HepG2 (cell line): ENCODE data around the gene SGSM1. TPM values are rescaled to one million over a fixed set of nuclear protein-coding genes. Genes with fewer than 3 reads are reported as not detected.

ENCODE experiments used
- ATAC-seq: fragments of 200-7000 bp; cut with Tn5 transposase; 3 replicates; pipeline ENCODE4 v1.9.1; 2020; ENCODE audit warnings: mild to moderate bottlenecking, moderate library complexity
- BruUV-seq: library from RNA; stranded (reverse); fragments of 400-500 nt; replicated peaks from 2 replicates; lab custom pipeline; 2021; lab: Mats Ljungman, UMichigan
- CTCF ChIA-PET: fragments of 300-600 bp; formaldehyde crosslinking; extraction: SDS; loops from one replicate; lab custom pipeline; 2021; ENCODE audit warnings: low total read pairs, inconsistent platforms, low intra/inter-chr PET ratio; lab: Yijun Ruan, JAX
- POLR2A ChIA-PET: fragments of 350-600 bp; sonication (Branson Sonifier 250); formaldehyde crosslinking; loops from one replicate; lab custom pipeline; 2020; ENCODE audit warnings: antibody characterized with exemption, inconsistent platforms; lab: Yijun Ruan, JAX
- DNase-seq: peaks from one replicate; pipeline ENCODE4 v3.0.0-alpha.2; 2015; ENCODE audit warnings: low spot score
- FAIRE-seq: peaks from 3 replicates; lab custom pipeline; 2011; peaks lifted over from hg19 to GRCh38; lab: Jason Lieb, UNC
- H2AFZ ChIP-seq: one replicate; pipeline ENCODE4 v1.6.1; 2011; ENCODE audit warnings: low read length, inconsistent platforms
- H3K27ac ChIP-seq: fragments of 300-600 bp; 3 replicates; pipeline ENCODE4 v1.8.0; 2011; ENCODE audit warnings: mixed run types, mild to moderate bottlenecking, mixed read lengths, low read length, inconsistent platforms; ENCODE audit not compliant: insufficient read depth; ENCODE audit errors: extremely low read length
- H3K27me3 ChIP-seq, 2 experiments: fragments of 200-600 bp in 1 of 2; 2 replicates in 1 of 2; 3 replicates in 1 of 2; pipeline versions ENCODE4 v1.6.0 to v1.8.0; 2011; ENCODE audit warnings: low read length in 2 of 2, mild to moderate bottlenecking in 2 of 2, moderate library complexity in 2 of 2, inconsistent platforms in 1 of 2; ENCODE audit not compliant: insufficient read depth in 2 of 2, control insufficient read depth in 1 of 2
- H3K36me3 ChIP-seq, 2 experiments: fragments of 200-600 bp in 1 of 2; replicated peaks in 1 of 2; 2 replicates in 1 of 2; 3 replicates in 1 of 2; pipeline versions ENCODE4 v1.5.1 to v1.8.0; 2011; ENCODE audit warnings: low read length in 2 of 2, inconsistent platforms in 1 of 2; ENCODE audit not compliant: insufficient read depth in 2 of 2, control insufficient read depth in 1 of 2
- H3K4me1 ChIP-seq: 2 replicates; pipeline ENCODE4 v1.5.1; 2012; ENCODE audit warnings: low read length, inconsistent platforms; ENCODE audit not compliant: insufficient read depth
- H3K4me2 ChIP-seq: 2 replicates; pipeline ENCODE4 v1.6.0; 2011; ENCODE audit warnings: low read depth, low read length, inconsistent platforms
- H3K4me3 ChIP-seq, 3 experiments: fragments of 200-600 bp in 1 of 3; sonication (generic), shearing (Covaris generic) in 1 of 3; replicated peaks in 1 of 3; 2 replicates each; pipeline ENCODE4 v1.5.1; 2011 to 2016; ENCODE audit warnings: low read length in 3 of 3, inconsistent platforms in 2 of 3, low read depth in 2 of 3, mild to moderate bottlenecking in 2 of 3, control low read depth in 1 of 3, mixed read lengths in 1 of 3; ENCODE audit not compliant: insufficient read depth in 1 of 3
- H3K79me2 ChIP-seq: one replicate; pipeline ENCODE4 v1.6.1; 2011; ENCODE audit warnings: low read length, inconsistent platforms; ENCODE audit not compliant: insufficient read depth
- H3K9ac ChIP-seq: 2 replicates; pipeline ENCODE4 v1.6.0; 2011; ENCODE audit warnings: mild to moderate bottlenecking, low read depth, low read length, inconsistent platforms; ENCODE audit not compliant: insufficient read depth
- H3K9me3 ChIP-seq: 2 replicates; pipeline ENCODE4 v1.5.1; 2012; ENCODE audit warnings: mild to moderate bottlenecking, low read length
- H4K20me1 ChIP-seq: 2 replicates; pipeline ENCODE4 v1.6.0; 2011; ENCODE audit warnings: inconsistent platforms, mild to moderate bottlenecking, low read length, moderate library complexity; ENCODE audit not compliant: insufficient read depth
- RBFOX2 ChIP-seq: fragments of 200-400 bp; formaldehyde crosslinking; IDR thresholded peaks from 2 replicates; pipeline ENCODE4 v1.6.1; 2017; ENCODE audit warnings: low read depth, mild to moderate bottlenecking, low read length
- REST ChIP-seq, 2 experiments: IDR thresholded peaks; 2 replicates each; pipeline ENCODE4 v1.6.1; 2011 to 2012; ENCODE audit warnings: low read length in 2 of 2, borderline replicate concordance in 1 of 2, low read depth in 1 of 2, mild to moderate bottlenecking in 1 of 2, moderate library complexity in 1 of 2
- ZMYM3 ChIP-seq: sonication (generic); formaldehyde crosslinking; IDR thresholded peaks from 2 replicates; pipeline ENCODE4 v1.5.1; 2020; ENCODE audit warnings: mild to moderate bottlenecking, missing genetic modification reagents
- WGBS: methylation state at CpG from one replicate; pipeline ENCODE4 v1.1.6; 2017; ENCODE audit warnings: low lambda C conversion rate; 5-methylcytosine and 5-hydroxymethylcytosine counted together
- in situ Hi-C: cut with HindIII; loops from 2 replicates; pipeline ENCODE4 v1.10.0; 2017; ENCODE audit warnings: low pct_unique_long_range_greater_than_20kb; ENCODE audit not compliant: extremely low pct_ligation_motif_present
- intact Hi-C: fragments of 100-400 bp; cut with micrococcal nuclease; formaldehyde crosslinking; loops from one replicate; pipeline ENCODE4 v1.10.0; 2022; ENCODE audit not compliant: unreplicated experiment
- polyA plus RNA-seq, 8 experiments: library from polyadenylated mRNA; depleted of rRNA in 3 of 8; stranded (reverse) in 7 of 8; unstranded in 1 of 8; fragments of >200 nt; fragmentation: Illumina TruSeq in 4 of 8; extraction: Trizol in 4 of 8; gene quantifications; 2 replicates each; pipeline versions ENCODE4 v1.2.1 to v1.2.3, GENCODE V29; 2011 to 2016; ENCODE audit warnings: low read depth in 4 of 8, missing spikeins in 1 of 8, mixed read lengths in 1 of 8; ENCODE audit not compliant: insufficient read depth in 1 of 8
- total RNA-seq, 5 experiments: library from RNA; depleted of rRNA; stranded (reverse); fragments of >200 nt; fragmentation: Illumina TruSeq; extraction: Trizol; gene quantifications; 2 replicates each; pipeline ENCODE4 v1.2.3, GENCODE V29; 2016; ENCODE audit warnings: low read depth in 1 of 5
- TF ChIP-seq, protein P1 (sequence below): sonication (generic); formaldehyde crosslinking; IDR thresholded peaks from 2 replicates; pipeline ENCODE4 v1.8.0; 2022; ENCODE audit warnings: mild to moderate bottlenecking, missing genetic modification reagents, moderate library complexity

The SGSM1 gene
- total and polyA plus RNA-seq, 2 of the 13 experiments (the other 11 are each of a cell fraction or from before 2014, with no cell fraction given): 0.07 TPM; not detected in 1

- TF ChIP-seq REST (IDR thresholded peaks at IDR 0.05; ENCODE audit: borderline replicate concordance in 1 of 2, low read depth in 1 of 2, low read length in 2 of 2) (no peak), ZMYM3 (0 out of 2 replicates have a peak, but pooled peaks have one; percentile 22)
- TF ChIP-seq, protein P1, sequence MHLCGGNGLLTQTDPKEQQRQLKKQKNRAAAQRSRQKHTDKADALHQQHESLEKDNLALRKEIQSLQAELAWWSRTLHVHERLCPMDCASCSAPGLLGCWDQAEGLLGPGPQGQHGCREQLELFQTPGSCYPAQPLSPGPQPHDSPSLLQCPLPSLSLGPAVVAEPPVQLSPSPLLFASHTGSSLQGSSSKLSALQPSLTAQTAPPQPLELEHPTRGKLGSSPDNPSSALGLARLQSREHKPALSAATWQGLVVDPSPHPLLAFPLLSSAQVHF (CRISPR knock-in tag): no peak
- TF ChIP-seq, all 625 proteins: peak for 5
These were observed 132.8 kb downstream of the SGSM1 start (continued) for GRCh38 chr22:24938741-24939341.

- Histone ChIP-seq H3K36me3 (no peaks in the 10 kb centered on the region), H3K9ac (no peak overlapping the region), H3K4me1 (peaks cover 31% of the 10 kb centered on the region), H3K27me3 (no peaks in the 10 kb centered on the region), H2AFZ (no peak overlapping the region), H4K20me1 (no peaks in the 10 kb centered on the region), H3K79me2 (no peaks in the 10 kb centered on the region), H3K4me2 (no peak overlapping the region), H3K27ac (no peak overlapping the region), H3K4me3 (no peak overlapping the region), H3K9me3 (no peaks in the 10 kb centered on the region)
- FAIRE-seq: no peak
- DNase-seq: no peak
- ATAC-seq: no peak
- in situ Hi-C loops (loop anchor here (10.0 to 25.0 kb wide), 2 partner anchors 112 to 245 kb away; partner anchors contain the start of gene CRYBB3), intact Hi-C loops (no loop called here)
- BruUV-seq: no TSS peak
- TF ChIP-seq RBFOX2: no peak
- ChIA-PET POLR2A (no interaction called here), CTCF (no interaction called here)
- WGBS: 61% methylated on average over 3 of the region's 3 CpGs
These were observed 136.3 kb downstream of the SGSM1 start for GRCh38 chr22:24942301-24942700.
